ENCODE measurements around the gene XPO1. TPM values are rescaled to one million over a fixed set of nuclear protein-coding genes. Genes with fewer than 3 reads are reported as not detected.
A peak's percentile ranks its signal among the peaks of the same experiment; 100 is the strongest.
"Not testable (repeated sequence)": the region's sequence is repeated elsewhere in the genome, so short reads cannot be mapped to it uniquely, and the experiment has no call there.

Gene XPO1
- total and polyA plus RNA-seq, 8 donors = 139 to 349 (median 282) TPM

DNA sequence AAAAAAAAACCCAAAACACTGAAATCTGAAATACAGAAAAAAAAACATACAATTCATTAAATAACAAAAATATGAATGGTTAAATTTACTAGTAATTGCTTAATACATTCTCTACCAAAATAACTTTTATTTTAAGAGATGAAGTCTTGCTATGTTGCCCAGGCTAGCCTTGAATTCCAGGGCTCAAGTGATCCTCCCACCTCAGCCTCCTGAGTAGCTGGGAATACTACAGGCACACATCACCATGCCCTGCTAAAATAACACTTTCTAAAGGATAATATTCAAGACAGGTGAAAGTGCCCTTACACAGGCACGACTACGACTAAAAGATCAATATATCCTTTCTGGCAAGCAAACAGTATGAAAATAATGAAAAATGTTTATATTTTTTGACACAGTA lies 76.8 kb downstream of the XPO1 start:
- DNase-seq = no peak
- Histone ChIP-seq H3K27ac (no peak overlapping the region), H3K27me3 (no peaks in the 10 kb centered on the region), H3K4me1 (peaks cover 12 to 81% of the 10 kb centered on the region in 2 donors), H3K36me3 (peaks cover 0 to 4% of the 10 kb centered on the region in 2 donors), H3K4me3 (no peak overlapping the region), H3K9me3 (no peaks in the 10 kb centered on the region)
- ATAC-seq = no peak
- intact Hi-C loops (cut with DNase I) = no loop called here
- TF ChIP-seq, protein P1, sequence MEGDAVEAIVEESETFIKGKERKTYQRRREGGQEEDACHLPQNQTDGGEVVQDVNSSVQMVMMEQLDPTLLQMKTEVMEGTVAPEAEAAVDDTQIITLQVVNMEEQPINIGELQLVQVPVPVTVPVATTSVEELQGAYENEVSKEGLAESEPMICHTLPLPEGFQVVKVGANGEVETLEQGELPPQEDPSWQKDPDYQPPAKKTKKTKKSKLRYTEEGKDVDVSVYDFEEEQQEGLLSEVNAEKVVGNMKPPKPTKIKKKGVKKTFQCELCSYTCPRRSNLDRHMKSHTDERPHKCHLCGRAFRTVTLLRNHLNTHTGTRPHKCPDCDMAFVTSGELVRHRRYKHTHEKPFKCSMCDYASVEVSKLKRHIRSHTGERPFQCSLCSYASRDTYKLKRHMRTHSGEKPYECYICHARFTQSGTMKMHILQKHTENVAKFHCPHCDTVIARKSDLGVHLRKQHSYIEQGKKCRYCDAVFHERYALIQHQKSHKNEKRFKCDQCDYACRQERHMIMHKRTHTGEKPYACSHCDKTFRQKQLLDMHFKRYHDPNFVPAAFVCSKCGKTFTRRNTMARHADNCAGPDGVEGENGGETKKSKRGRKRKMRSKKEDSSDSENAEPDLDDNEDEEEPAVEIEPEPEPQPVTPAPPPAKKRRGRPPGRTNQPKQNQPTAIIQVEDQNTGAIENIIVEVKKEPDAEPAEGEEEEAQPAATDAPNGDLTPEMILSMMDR (IDR thresholded peaks at IDR 0.05) = no peak

DNA sequence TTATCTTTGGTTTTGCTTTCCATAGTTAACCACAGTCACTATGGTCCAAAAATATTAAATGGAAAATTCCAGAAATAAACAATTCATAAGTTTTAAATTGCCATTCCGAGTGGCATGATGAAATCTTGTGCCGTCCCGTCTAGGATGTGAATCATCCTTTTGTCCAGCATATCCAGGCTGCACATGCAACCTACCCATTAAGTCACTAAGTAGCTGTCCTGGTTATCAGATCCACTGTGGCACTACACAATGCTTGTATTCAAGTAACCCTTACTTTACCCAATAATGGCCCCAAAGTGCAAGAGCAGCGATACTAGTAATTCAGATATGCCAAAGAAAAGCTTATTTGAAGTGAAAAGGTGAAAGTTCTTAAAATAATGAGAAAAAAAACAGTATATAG lies 78.0 kb downstream of the XPO1 start:
- TF ChIP-seq, protein P1 (IDR thresholded peaks at IDR 0.05) = no peak
- Histone ChIP-seq H3K27ac (peak overlapping the region in 1 of 2 donors; percentile 20), H3K4me3 (no peak overlapping the region), H3K27me3 (no peaks in the 10 kb centered on the region), H3K36me3 (peaks cover 0 to 4% of the 10 kb centered on the region in 2 donors), H3K4me1 (peaks cover 16 to 71% of the 10 kb centered on the region in 2 donors), H3K9me3 (no peaks in the 10 kb centered on the region)
- DNase-seq (no peak), ATAC-seq (peak; percentile 37)
- intact Hi-C loops (cut with DNase I) = no loop called here

DNA sequence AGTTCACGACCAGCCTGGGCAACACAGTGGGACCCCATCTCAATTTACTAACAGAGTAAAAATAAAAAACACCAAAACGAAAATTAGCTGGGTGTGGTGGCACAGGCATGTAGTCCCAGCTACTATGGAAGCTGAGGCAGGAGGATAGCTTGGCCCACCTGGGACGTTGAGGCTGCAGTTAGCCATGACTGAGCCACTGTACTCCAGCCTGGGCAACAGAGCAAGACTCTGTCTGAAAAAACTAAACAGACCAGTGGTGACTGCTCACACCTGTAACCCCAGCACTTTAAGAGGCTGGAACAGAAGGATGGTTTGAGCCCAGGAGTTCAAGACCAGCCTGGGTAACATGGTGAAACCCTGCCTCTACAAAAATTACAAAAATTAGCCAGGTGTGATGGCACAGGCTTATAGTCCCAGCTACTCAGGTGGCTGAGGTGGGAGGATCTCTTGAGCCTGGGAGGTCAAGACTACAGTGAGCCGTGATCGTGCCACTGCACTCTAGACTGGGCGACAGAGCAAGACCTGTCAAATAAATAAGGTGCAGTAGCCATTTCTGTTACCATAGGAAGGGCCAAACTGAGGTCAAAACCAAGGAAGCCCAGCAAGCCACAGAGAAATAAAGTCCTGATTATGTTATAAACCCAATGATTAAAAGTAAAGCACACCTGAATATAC lies 81.3 kb downstream of the XPO1 start:
- Histone ChIP-seq H3K4me1 (peaks cover 19 to 51% of the 10 kb centered on the region in 2 donors), H3K27me3 (no peaks in the 10 kb centered on the region), H3K9me3 (no peaks in the 10 kb centered on the region), H3K36me3 (peaks cover 0 to 4% of the 10 kb centered on the region in 2 donors), H3K27ac (no peak overlapping the region), H3K4me3 (no peak overlapping the region)
- ATAC-seq (no peak), DNase-seq (no peak)
- TF ChIP-seq, protein P1 (IDR thresholded peaks at IDR 0.05) = no peak
- intact Hi-C loops (cut with DNase I) = no loop called here

- Histone ChIP-seq H3K4me1 (peaks cover 19 to 51% of the 10 kb centered on the region in 2 donors), H3K27me3 (no peaks in the 10 kb centered on the region), H3K36me3 (peaks cover 0 to 4% of the 10 kb centered on the region in 2 donors), H3K9me3 (no peaks in the 10 kb centered on the region), H3K4me3 (no peak overlapping the region), H3K27ac (no peak overlapping the region)
- peak; percentile 54 for ATAC-seq
- intact Hi-C loops (cut with DNase I) = no loop called here
- TF ChIP-seq, protein P1 (IDR thresholded peaks at IDR 0.05) = no peak
- no peak for DNase-seq
These were observed 81.9 kb downstream of the XPO1 start for GRCh38 chr2:61456070-61456745.

- intact Hi-C loops (cut with DNase I); ATAC-seq: not testable (repeated sequence)
- peaks cover 14 to 46% of the 10 kb centered on the region in 2 donors for H3K4me1 ChIP-seq
These were observed 83.2 kb downstream of the XPO1 start for GRCh38 chr2:61454972-61455371.

More at GRCh38 chr2:61454972-61455371, 83.2 kb downstream of the XPO1 start:
- not testable (repeated sequence) for DNase-seq, H3K9me3 ChIP-seq, H3K4me3 ChIP-seq, H3K27me3 ChIP-seq, H3K36me3 ChIP-seq, H3K27ac ChIP-seq
